ENCODE results near the gene CNOT1.

CNOT1 gene

DNA sequence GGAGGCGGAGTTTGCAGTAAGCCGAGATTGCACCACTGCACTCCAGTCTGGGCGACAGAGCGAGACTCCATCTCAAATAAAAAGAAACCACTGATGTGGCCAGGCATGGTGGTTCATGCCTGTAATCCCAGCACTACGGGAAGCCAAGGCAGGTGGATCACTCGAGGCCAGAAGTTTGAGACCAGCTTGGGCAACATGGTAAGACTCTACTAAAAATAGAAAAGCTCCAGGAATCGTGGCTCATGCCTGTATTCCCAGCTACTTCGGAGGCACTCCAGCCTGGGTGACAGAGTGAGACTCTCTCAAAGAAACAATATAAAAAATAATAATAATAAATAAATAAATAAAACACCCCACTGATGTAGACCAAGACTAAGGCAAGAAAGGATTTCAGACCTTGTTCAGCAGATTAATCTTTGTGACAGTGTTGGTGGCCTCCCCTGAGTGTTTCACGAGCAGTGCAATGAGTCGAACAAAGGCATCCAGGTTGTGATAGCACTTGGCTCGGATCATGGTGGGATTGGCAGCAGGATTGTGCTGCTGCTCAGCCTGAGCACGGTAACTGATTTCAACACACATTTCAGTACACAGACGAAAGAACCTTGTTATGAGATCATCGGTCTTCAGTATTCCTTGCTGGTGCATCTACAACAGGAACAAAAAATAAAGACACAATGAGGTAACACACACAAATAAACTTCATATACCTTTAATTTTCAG lies 95.7 kb downstream of the CNOT1 start:
- H3K9ac ChIP-seq (ENCODE audit: low read depth, low read length), result no peak overlapping the region
- peaks cover 71% of the 10 kb centered on the region for H3K36me3 ChIP-seq (ENCODE audit: insufficient read depth, low read length)
- no peaks in the 10 kb centered on the region for H3K9me3 ChIP-seq (ENCODE audit: control insufficient read depth, insufficient read depth, low read length)
- H3K4me1 ChIP-seq (ENCODE audit: insufficient read depth, low read length), result no peaks in the 10 kb centered on the region

DNA sequence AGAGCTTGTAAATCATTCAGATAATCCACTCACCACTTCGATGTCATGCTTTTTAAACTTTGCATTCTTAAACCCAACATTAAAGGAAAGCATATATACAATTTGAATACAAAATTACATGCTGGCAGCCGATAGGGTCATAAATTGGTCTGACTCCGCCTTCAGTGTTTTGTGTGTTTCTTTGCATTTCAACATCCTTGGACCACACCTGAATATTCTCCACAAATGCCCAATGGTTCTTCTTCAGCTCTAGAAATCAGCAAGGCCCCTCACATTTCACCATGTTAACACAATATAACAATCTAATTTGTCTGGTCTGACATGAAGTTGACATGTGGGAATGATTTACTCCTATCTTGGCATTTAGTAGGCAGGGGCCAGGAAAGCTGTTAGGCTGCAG lies 97.2 kb downstream of the CNOT1 start:
- Histone ChIP-seq H3K4me1 (ENCODE audit: insufficient read depth, low read length) (no peaks in the 10 kb centered on the region), H3K9ac (ENCODE audit: low read depth, low read length) (no peak overlapping the region), H3K9me3 (ENCODE audit: control insufficient read depth, insufficient read depth, low read length) (no peaks in the 10 kb centered on the region), H3K36me3 (ENCODE audit: insufficient read depth, low read length) (peaks cover 66% of the 10 kb centered on the region)

DNA sequence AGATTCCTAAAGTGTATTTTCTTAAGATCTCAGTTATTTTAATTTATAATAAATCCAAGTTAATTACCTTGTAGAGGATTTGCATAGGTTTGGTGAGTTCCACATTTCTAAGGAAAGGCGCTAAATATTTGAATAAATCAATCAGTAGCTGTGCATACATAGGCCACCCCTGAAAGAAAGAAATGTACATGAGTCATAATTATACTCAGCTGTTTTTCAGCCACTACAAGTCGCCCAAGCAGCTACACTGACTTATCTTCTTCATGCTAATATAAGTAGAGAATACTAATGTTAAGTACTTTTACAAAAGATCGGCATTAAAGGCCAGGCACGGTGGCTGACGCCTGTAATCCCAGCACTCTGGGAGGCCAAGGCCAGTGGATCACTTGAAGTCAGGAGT lies 99.4 kb downstream of the CNOT1 start:
- no peaks in the 10 kb centered on the region for H3K9me3 ChIP-seq (ENCODE audit: control insufficient read depth, insufficient read depth, low read length)
- peaks cover 60% of the 10 kb centered on the region for H3K36me3 ChIP-seq (ENCODE audit: insufficient read depth, low read length)
- no peaks in the 10 kb centered on the region for H3K4me1 ChIP-seq (ENCODE audit: insufficient read depth, low read length)
- H3K9ac ChIP-seq (ENCODE audit: low read depth, low read length), result no peak overlapping the region

DNA sequence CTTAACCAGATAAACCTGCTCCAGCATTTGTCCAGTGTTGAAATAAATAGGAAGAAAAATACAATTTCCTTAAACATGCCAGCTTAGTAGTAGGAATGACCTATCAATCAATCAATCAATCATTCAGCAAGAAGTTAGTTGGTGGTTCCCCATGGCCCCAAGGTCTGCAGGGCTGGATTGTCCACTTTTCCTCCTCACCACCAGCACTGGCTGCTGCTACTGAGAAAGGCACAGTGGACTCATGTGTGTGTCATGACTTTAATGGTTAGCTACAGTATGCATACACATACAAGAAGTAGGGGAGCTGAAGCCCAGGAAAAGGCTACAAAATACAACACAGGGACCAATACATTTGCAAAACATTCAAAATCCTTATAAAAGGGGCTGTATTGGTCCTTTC lies 109.9 kb downstream of the CNOT1 start:
- Histone ChIP-seq H3K4me1 (ENCODE audit: insufficient read depth, low read length) (0 out of 2 replicates have a peak, but pooled peaks cover 5% of the 10 kb centered on the region), H3K9me3 (ENCODE audit: control insufficient read depth, insufficient read depth, low read length) (no peaks in the 10 kb centered on the region), H3K9ac (ENCODE audit: low read depth, low read length) (no peak overlapping the region), H3K36me3 (ENCODE audit: insufficient read depth, low read length) (peaks cover 37% of the 10 kb centered on the region)

DNA sequence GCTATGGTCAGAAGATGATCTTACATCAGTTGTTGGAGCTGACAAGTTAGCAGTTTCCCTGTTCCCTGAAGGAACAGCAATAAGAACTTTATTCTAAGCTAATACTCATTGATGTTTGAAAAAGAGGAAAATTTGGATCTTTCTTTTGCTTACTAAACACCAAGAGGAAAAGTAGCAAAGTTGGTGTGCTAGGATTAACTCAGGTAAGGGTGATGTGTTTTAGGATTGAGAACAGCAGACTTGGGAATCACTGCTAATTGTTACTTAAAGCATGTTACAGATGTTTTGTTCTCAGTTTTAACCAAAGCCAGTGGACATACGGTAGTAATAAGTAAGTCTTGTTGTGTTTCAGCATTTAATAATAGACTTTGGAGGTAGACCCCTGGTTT lies 110.7 kb downstream of the CNOT1 start:
- no peak overlapping the region for H3K9ac ChIP-seq (ENCODE audit: low read depth, low read length)
- H3K36me3 ChIP-seq (ENCODE audit: insufficient read depth, low read length), result peaks cover 33% of the 10 kb centered on the region
- H3K4me1 ChIP-seq (ENCODE audit: insufficient read depth, low read length), result 0 out of 2 replicates have a peak, but pooled peaks cover 5% of the 10 kb centered on the region

DNA sequence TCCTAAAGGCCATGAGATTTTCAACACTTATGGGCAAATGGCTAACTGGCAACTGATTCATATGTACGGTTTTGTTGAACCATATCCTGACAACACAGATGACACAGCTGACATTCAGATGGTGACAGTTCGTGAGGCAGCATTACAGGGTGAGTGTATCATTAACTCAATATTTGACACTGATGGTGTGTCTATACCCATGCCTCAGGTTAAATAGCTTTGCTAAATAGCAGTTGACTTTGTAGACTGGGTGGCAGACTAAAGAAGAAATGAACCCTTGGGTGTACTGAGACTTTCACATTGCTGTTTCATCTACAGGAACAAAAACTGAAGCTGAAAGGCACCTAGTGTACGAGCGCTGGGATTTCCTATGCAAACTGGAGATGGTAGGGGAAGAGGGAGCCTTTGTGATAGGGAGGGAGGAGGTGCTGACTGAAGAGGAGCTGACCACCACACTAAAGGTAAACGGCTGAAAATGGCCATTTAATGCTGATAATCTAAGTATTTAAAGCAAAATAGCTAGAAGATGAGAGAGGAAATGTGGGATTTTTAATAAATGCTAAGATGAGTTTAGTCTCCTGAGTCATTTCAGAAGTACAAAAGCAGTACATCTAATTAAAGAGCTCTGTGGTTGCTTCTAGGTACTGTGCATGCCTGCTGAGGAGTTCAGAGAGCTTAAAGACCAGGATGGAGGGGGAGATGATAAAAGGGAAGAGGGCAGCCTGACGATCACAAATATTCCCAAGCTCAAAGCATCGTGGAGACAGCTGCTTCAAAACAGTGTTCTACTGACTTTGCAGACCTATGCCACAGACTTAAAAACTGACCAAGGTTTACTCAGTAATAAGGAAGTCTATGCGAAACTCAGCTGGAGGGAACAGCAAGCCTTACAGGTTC lies 111.3 kb downstream of the CNOT1 start:
- Histone ChIP-seq H3K9ac (ENCODE audit: low read depth, low read length) (no peak overlapping the region), H3K36me3 (ENCODE audit: insufficient read depth, low read length) (peaks cover 30% of the 10 kb centered on the region), H3K9me3 (ENCODE audit: control insufficient read depth, insufficient read depth, low read length) (no peaks in the 10 kb centered on the region), H3K4me1 (ENCODE audit: insufficient read depth, low read length) (0 out of 2 replicates have a peak, but pooled peaks cover 5% of the 10 kb centered on the region)

More for the DNA sequence above, 110.7 kb downstream of the CNOT1 start:
- no peaks in the 10 kb centered on the region for H3K9me3 ChIP-seq (ENCODE audit: control insufficient read depth, insufficient read depth, low read length)

DNA sequence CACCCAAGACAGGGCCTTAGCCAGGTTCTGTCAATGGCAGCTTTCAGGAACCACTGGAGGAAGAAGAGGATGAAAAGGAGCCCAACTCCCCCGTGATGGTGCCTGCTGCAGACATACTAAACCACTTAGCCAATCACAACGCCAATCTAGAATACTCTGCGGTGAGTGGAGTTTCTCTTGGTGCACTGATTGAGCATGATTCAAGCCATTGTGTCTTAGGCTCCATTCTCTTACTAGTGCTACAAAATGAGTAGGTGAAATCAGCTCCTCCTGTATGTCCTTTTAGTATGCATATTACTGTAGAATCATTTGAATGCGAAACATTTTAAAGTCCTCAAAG lies 112.9 kb downstream of the CNOT1 start:
- 0 out of 2 replicates have a peak, but pooled peaks cover 5% of the 10 kb centered on the region for H3K4me1 ChIP-seq (ENCODE audit: insufficient read depth, low read length)
- H3K9ac ChIP-seq (ENCODE audit: low read depth, low read length), result no peak overlapping the region
- H3K36me3 ChIP-seq (ENCODE audit: insufficient read depth, low read length), result peaks cover 24% of the 10 kb centered on the region
- H3K9me3 ChIP-seq (ENCODE audit: control insufficient read depth, insufficient read depth, low read length), result no peaks in the 10 kb centered on the region

DNA sequence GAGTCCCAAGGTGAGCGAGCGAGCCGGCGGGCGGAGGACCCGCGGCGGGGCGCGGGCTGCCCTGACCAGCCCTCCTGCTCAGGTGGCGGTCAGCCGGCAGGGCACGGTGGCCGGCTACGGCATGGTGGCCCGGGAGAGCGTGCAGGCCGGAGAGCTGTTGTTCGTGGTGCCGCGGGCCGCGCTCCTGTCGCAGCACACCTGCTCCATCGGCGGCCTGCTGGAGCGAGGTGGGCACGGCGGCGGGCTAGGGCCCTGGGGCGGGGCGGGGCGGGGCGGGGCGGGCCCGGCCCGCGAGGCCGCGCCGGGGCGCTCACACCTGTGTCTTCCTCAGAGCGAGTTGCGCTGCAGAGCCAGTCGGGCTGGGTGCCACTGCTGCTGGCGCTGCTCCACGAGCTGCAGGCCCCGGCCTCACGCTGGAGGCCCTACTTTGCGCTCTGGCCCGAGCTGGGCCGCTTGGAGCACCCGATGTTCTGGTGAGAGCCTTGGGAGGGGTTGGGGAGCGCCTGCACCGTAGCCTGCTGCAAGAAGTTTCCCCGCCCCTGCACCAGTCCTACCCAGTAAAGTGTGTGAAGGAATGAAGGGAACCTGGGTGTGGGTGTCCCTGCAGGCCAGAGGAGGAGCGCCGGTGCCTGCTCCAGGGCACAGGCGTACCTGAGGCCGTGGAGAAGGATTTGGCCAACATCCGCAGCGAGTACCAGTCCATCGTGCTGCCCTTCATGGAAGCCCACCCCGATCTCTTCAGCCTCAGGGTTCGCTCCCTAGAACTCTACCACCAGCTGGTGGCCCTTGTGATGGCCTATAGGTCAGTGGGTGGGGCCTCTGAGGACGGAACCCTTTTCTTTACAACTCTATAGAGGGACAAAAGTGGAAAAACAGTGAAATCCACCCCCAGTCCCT lies 113.5 kb downstream of the CNOT1 start:
- Histone ChIP-seq H3K36me3 (ENCODE audit: insufficient read depth, low read length) (peaks cover 22% of the 10 kb centered on the region), H3K9ac (ENCODE audit: low read depth, low read length) (peak overlapping the region; percentile 98), H3K4me1 (ENCODE audit: insufficient read depth, low read length) (0 out of 2 replicates have a peak, but pooled peaks cover 5% of the 10 kb centered on the region)

DNA sequence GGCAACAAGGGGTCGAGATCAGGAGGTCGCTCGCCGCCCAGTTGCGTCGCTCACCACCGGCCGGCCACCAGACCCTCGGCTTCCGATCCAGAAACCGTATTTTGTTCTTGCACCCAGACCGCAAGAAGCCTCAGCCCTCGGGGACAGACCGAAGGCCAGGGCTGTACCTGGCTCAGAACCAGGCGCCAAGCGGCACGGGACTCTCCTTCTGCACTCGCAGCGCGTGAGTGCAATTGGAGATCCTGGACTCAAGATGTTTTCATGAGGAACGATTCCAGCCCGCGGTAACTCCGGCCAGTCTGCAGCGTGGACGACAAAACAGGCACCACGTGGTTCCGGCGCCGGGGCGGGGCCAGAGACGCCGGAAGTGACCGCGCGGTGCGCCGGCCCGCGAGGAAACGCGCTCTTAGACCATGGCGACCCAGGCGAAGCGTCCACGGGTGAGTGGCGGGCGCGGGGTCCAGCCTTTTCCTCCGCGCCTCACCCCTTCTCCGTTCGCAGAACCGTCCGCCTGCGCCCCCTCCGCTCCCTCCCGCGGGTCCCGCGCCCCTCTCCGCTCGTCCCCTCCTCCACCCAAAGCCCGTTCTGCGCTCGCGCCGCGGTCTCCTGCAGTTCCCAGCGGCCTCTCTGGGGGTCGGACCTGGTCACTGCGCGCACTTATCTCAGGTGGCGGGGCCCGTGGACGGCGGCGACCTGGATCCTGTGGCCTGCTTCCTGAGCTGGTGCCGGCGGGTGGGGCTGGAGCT lies 114.3 kb downstream of the CNOT1 start, which contains the start of gene SETD6:
SETD6 (plus strand) TSS at position 393 of the 746 bp plus-strand sequence; CDS start at position 414, 21 bp downstream.
- Histone ChIP-seq H3K4me1 (ENCODE audit: insufficient read depth, low read length) (0 out of 2 replicates have a peak, but pooled peaks cover 5% of the 10 kb centered on the region), H3K9ac (ENCODE audit: low read depth, low read length) (peak within 1 kb of the TSS; percentile 98), H3K36me3 (ENCODE audit: insufficient read depth, low read length) (peaks cover 14% of the 10 kb centered on the region), H3K9me3 (ENCODE audit: control insufficient read depth, insufficient read depth, low read length) (no peaks in the 10 kb centered on the region)

More for the DNA sequence above, 113.5 kb downstream of the CNOT1 start:
- no peaks in the 10 kb centered on the region for H3K9me3 ChIP-seq (ENCODE audit: control insufficient read depth, insufficient read depth, low read length)

DNA sequence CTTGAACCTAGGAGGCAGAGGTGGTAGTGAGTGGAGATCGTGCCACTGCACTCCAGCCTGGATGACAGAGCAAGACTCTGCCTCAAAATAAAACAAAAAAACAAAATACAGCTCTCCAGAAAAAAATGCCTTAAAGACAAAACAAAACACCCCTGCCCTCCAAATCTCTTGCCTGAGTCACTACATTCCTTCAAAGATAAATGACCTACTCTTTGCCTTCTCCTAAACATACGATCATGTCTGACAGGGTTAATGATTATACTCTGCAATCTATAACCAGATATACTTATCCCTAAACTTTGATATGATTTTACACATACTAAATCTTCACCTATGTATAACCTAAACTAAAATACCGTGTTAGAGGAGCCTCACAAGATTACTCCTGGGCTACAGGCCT lies 115.8 kb downstream of the CNOT1 start:
- Histone ChIP-seq H3K4me1 (ENCODE audit: insufficient read depth, low read length) (0 out of 2 replicates have a peak, but pooled peaks cover 5% of the 10 kb centered on the region), H3K9me3 (ENCODE audit: control insufficient read depth, insufficient read depth, low read length) (no peaks in the 10 kb centered on the region), H3K36me3 (ENCODE audit: insufficient read depth, low read length) (peaks cover 10% of the 10 kb centered on the region), H3K9ac (ENCODE audit: low read depth, low read length) (no peak overlapping the region)

DNA sequence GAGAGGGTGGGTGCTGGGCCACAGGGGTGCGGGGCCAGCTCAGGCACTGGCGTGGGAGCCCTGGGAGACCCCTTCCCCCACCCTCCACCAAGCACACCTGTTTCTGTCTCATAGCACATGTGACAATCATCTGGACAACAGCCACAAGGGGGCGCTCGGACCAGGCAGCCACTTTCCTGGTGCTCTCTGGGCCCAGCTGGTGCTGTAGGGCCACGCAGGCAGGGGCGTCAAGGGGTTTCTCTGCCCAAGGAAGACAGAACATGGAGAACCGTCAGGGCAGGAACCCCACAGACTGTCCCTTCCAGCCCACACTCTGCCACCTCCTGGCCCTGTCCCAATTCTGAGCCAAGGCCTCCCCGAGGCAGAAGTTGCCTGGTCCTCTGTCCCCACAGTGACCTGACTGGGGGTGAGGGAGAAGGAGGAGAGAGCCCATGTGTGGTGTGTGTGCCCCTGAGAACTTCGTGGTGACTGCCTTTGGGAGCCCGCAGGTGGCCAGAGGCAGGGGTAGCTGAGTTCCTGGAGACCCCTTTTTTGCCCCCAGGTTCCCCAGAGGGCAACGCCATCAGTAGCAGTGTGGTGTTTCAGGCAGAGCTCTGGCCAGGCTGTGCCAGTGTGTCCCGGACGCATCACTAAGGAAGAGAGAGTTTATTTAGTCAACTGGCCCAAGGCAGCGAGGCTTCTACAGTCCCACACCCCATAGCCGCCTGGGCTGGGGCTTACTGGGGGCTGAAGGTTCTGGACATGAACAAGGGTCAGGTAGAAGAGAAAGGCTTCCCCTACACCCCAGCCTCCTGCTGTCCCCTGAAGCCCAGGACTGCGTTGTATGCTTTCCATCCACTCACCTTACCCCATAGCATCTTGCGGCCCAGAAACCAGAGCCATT lies 117.5 kb downstream of the CNOT1 start:
- Histone ChIP-seq H3K9ac (ENCODE audit: low read depth, low read length) (no peak overlapping the region), H3K4me1 (ENCODE audit: insufficient read depth, low read length) (0 out of 2 replicates have a peak, but pooled peaks cover 5% of the 10 kb centered on the region), H3K36me3 (ENCODE audit: insufficient read depth, low read length) (peaks cover 2% of the 10 kb centered on the region; the same call in 1 of the 2 replicates)

DNA sequence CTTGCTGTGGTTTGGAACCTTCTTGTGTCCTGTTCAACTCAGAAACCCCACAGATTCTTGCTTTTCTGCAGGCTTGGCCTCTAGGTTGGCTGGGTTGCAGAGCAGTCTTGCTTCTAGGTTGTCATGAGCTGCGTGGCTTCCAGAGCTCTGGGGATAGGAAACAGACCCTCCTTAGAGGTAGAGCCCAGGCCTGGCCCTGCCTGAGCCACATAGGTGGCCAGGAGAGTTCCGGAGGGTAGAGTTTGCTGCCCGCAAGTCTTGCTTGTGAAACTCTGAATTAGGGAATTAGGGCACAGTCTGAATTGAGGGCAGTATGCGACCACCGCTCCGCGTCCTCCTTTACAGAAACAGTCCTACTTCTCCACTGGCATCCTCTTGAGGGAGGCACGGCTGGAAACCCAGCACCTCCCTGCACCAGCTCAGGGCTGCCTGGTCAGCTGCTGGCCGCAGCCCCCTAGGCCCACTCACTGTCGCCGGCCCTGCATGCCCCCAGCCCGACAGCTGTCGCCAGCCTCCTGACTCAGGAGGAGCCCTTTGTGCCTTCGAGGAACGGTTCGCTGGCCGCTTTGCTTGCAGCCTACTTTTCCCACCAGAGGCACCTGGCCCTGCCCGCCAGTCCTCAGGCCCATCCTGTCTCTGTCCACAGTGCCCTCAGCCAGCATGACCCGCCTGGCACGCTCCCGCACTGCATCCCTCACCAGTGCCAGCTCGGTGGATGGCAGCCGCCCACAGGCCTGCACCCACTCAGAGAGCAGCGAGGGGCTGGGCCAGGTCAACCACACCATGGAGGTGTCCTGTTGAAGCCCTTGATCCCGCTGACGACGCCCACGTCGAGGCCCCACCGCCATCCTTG lies 118.6 kb downstream of the CNOT1 start:
- Histone ChIP-seq H3K9ac (ENCODE audit: low read depth, low read length) (no peak overlapping the region), H3K4me1 (ENCODE audit: insufficient read depth, low read length) (no peaks in the 10 kb centered on the region), H3K9me3 (ENCODE audit: control insufficient read depth, insufficient read depth, low read length) (no peaks in the 10 kb centered on the region), H3K36me3 (ENCODE audit: insufficient read depth, low read length) (no peaks in the 10 kb centered on the region; the same call in 1 of the 2 replicates)

More for the DNA sequence above, 117.5 kb downstream of the CNOT1 start:
- H3K9me3 ChIP-seq (ENCODE audit: control insufficient read depth, insufficient read depth, low read length), result no peaks in the 10 kb centered on the region

All from ES-I3 (cell line).